GM10248 (cell line): ENCODE measurements around the gene MYL5.

Experiments
- CTCF ChIA-PET: fragments of 300-600 bp; sonication (Branson Sonifier 250); formaldehyde crosslinking; extraction: SDS; loops from one replicate; lab custom pipeline; 2021; ENCODE audit warnings: antibody characterized with exemption; lab: Yijun Ruan, JAX
- POLR2A ChIA-PET: fragments of 350-650 bp; sonication (Branson Sonifier 250); formaldehyde crosslinking; extraction: SDS; loops from one replicate; lab custom pipeline; 2020; ENCODE audit warnings: antibody characterized with exemption; lab: Yijun Ruan, JAX
- DNase-seq: peaks from one replicate; pipeline ENCODE4 v3.0.0; 2012; ENCODE audit errors: extremely low spot score
- CTCF ChIP-seq: IDR thresholded peaks from 2 replicates; pipeline ENCODE4 v1.5.1; 2012; ENCODE audit warnings: mild to moderate bottlenecking, low read depth; ENCODE audit errors: extremely low read depth, missing control alignments, control extremely low read depth

Gene MYL5

DNA sequence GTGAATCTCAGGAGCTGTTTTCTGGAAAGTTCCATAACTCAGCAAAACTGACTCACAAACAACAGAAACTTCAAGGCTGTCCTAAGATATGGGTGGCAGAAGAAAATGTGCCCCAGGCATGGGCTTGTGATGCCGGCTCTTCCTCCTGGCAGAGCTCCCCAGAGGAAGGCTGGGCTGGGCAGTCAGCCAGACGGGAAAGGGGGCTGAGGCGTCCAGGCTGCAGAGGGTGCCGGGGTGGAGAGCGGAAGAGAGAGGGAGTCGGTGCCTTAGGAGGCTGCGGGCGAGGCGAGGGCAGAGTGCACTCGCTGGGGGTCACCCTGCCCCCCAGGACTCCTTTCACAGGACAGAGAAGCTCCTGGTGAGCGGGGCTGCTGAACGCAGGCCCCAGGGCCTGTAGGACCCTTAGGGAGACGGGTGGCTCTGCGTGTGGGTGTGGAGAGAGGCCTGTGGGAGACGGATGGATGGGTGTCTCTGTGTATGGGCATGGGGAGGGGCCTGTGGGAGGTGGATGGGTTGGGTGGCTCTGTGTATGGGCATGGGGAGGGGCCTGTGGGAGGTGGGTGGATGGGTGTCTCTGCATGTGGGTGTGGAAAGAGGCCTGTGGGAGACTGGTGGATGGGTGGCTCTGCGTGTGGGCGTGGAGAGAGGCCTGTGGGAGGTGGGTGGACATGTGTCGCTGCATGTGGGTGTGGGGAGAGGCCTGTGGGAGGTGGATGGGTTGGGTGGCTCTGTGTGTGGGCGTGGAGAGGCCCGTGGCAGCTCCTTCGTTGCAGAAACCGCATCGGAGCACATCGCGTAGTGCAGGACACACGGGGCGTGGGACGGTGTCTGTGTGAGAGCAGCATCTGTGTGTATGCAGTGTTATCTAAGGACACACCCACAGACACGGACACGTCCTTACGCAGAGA is 47.2 kb downstream of the MYL5 start:
- no peak for TF ChIP-seq CTCF
- no peak for DNase-seq
- ChIA-PET CTCF (interaction anchor here (0.7 to 2.2 kb wide), 2 partner anchors 20 to 21 kb away, joined by 3 to 10 read pairs; no protein-coding TSS in a partner anchor), POLR2A (no interaction called here)

GRCh38 chr4:722169-722725 is 47.9 kb downstream of the MYL5 start:
- no peak for DNase-seq
- CTCF ChIA-PET: interaction anchor here (2.2 kb wide), 1 partner anchor 20 kb away, joined by 10 read pairs; no protein-coding TSS in a partner anchor
- POLR2A ChIA-PET: no interaction called here
- TF ChIP-seq CTCF: no peak

DNA sequence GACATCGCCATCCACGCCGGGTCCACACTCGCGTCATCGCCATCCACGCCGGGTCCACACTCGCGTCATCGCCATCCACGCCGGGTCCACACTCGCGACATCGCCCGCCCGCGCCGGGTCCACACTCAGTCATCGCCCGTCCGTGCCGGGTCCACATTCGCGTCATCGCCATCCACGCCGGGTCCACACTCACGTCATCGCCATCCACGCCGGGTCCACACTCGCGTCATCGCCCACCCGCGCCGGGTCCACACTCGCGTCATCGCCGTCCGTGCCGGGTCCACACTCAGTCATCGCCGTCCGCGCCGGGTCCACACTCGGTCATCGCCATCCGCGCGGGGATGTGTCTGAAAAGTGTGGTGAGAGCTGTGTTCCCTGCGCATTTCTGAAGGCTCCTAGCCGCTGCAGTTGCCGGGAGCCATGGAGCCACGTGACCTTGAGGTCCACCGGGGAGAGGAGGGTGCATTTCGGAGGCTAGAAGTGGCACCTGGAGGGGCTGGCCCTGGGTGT is 48.6 kb downstream of the MYL5 start:
- no peak for DNase-seq
- ChIA-PET POLR2A (no interaction called here), CTCF (interaction anchor here (2.2 kb wide), 1 partner anchor 19 kb away, joined by 10 read pairs; no protein-coding TSS in a partner anchor)
- TF ChIP-seq CTCF: no peak

- ChIA-PET POLR2A (no interaction called here), CTCF (interaction anchor here (2.2 kb wide), 1 partner anchor 18 kb away, joined by 10 read pairs; no protein-coding TSS in a partner anchor)
- DNase-seq: no peak
- no peak for TF ChIP-seq CTCF
These were observed 49.6 kb downstream of the MYL5 start for GRCh38 chr4:723751-724530.

DNA sequence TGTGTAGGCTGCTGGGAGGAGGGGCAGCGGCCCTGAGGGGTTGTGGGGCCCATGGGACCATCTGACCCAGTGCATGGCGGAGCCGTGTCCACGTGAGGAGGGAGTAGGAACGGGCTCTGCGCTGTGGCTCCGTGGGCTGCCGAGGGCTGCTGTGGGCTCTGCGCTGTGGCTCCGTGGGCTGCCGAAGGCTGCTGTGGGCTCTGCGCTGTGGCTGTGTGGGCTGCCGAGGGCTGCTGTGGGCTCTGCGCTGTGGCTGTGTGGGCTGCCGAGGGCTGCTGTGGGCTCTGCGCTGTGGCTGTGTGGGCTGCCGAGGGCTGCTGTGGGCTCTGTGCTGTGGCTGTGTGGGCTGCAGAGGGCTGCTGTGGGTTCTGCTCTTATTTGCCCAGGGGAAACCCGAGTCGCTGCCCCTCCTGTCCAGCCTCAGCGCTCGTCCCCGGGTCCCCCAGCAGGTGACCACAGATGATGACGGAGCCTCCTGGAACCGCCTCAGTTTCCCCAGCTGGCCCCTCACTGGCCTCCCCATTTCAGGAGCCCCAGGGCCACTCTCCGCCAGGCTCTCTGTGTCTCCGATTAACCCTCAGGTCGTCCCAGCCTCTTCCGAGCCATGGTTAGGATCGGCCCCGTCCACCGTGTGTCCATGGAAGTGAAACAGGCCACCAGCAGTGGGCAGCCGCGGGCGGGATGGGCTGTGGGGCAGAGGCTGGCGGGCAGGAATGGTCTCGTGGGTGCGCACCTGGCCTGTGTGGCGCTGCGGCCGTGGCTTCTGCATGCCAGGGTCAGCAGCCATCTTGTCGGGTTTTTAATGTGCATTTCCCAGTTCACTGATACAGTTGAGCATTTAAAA is 51.3 kb downstream of the MYL5 start:
- DNase-seq: no peak
- TF ChIP-seq CTCF: no peak
- CTCF ChIA-PET: interaction anchor here (1.2 kb wide), 3 partner anchors 17 to 261 kb away, joined by 3 read pairs; partner anchors contain the start of gene IDUA
- POLR2A ChIA-PET: no interaction called here
